Mucosa of stomach (tissue), 1 donor: ENCODE measurements around the gene RNF114.

Source experiments
- H3K27me3 ChIP-seq: one replicate; pipeline ENCODE4 v1.7.0; 2013; ENCODE audit warnings: mild to moderate bottlenecking, low read length; ENCODE audit not compliant: control insufficient read depth, insufficient read depth
- H3K36me3 ChIP-seq: one replicate; pipeline ENCODE4 v1.7.0; 2013; ENCODE audit warnings: low read length; ENCODE audit not compliant: control insufficient read depth, insufficient read depth
- H3K4me1 ChIP-seq: one replicate; pipeline ENCODE4 v1.7.0; 2013; ENCODE audit warnings: mild to moderate bottlenecking, low read length; ENCODE audit not compliant: control insufficient read depth, insufficient read depth
- H3K4me3 ChIP-seq: one replicate; pipeline ENCODE4 v1.7.0; 2013; ENCODE audit warnings: low read length
- H3K9ac ChIP-seq: one replicate; pipeline ENCODE4 v1.7.0; 2013; ENCODE audit warnings: mild to moderate bottlenecking, low read length, moderate library complexity
- H3K9me3 ChIP-seq: one replicate; pipeline ENCODE4 v1.7.0; 2013; ENCODE audit warnings: mild to moderate bottlenecking, low read length, moderate library complexity; ENCODE audit not compliant: control insufficient read depth
- donor health status: Pancreatic carcinoma.

RNF114 gene

GRCh38 chr20:49919009-49919408 is 17.2 kb upstream of the RNF114 start:
- Histone ChIP-seq H3K9ac (no peak overlapping the region), H3K9me3 (no peaks in the 10 kb centered on the region), H3K4me1 (peaks cover 20% of the 10 kb centered on the region), H3K4me3 (no peak overlapping the region), H3K27me3 (no peaks in the 10 kb centered on the region), H3K36me3 (no peaks in the 10 kb centered on the region)

DNA sequence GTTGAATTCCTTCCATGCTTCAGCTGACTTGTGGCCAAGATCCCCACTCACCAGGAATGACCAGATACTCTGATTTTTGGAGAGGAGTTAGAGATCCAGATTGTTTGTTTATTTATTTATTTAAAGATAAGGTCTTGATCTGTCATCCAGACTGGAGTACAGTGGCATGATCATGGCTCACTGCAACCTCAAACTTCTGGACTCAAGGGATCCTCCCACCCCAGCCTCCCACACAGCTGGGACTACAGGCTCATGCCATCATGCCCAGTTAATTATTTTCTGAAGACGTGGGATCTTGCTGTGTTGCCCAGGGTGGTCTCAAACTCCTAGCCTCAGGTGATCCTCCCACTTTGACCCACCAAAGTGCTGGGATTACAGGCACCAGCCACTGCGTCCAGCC is 16.7 kb upstream of the RNF114 start:
- Histone ChIP-seq H3K9ac (no peak overlapping the region), H3K4me3 (no peak overlapping the region), H3K9me3 (no peaks in the 10 kb centered on the region), H3K4me1 (peaks cover 20% of the 10 kb centered on the region), H3K27me3 (no peaks in the 10 kb centered on the region), H3K36me3 (no peaks in the 10 kb centered on the region)

DNA sequence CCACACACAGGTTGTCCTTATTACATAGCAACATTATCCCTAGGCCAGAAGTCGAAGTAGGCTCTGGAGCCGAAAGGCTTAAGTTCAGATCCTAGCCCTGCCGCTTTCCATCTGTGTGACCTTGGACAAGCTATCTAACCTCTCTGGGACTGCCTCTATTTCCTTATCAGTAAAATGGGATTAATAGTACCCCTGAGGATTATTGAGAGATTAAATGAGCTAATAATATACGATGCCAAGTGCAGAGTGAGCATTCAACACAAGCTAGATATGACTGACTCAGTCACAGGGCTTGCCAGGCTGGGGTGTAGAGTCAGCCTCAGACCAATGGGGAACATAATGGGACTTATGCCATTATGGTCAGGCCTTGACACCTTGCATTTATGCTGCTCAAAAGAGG is 11.9 kb upstream of the RNF114 start:
- H3K9ac ChIP-seq, result peak overlapping the region; percentile 37
- H3K9me3 ChIP-seq, result no peaks in the 10 kb centered on the region
- no peak overlapping the region for H3K4me3 ChIP-seq
- no peaks in the 10 kb centered on the region for H3K27me3 ChIP-seq
- H3K36me3 ChIP-seq, result no peaks in the 10 kb centered on the region
- peaks cover 15% of the 10 kb centered on the region for H3K4me1 ChIP-seq

- Histone ChIP-seq H3K9me3 (no peaks in the 10 kb centered on the region), H3K36me3 (no peaks in the 10 kb centered on the region), H3K27me3 (no peaks in the 10 kb centered on the region), H3K4me1 (peaks cover 15% of the 10 kb centered on the region), H3K4me3 (no peak overlapping the region), H3K9ac (no peak overlapping the region)
Observed at GRCh38 chr20:49925901-49926454, 10.2 kb upstream of the RNF114 start.

GRCh38 chr20:49928411-49929141 is 7.6 kb upstream of the RNF114 start:
- Histone ChIP-seq H3K27me3 (no peaks in the 10 kb centered on the region), H3K9ac (no peak overlapping the region), H3K4me1 (peaks cover 9% of the 10 kb centered on the region), H3K4me3 (no peak overlapping the region), H3K36me3 (no peaks in the 10 kb centered on the region), H3K9me3 (no peaks in the 10 kb centered on the region)

DNA sequence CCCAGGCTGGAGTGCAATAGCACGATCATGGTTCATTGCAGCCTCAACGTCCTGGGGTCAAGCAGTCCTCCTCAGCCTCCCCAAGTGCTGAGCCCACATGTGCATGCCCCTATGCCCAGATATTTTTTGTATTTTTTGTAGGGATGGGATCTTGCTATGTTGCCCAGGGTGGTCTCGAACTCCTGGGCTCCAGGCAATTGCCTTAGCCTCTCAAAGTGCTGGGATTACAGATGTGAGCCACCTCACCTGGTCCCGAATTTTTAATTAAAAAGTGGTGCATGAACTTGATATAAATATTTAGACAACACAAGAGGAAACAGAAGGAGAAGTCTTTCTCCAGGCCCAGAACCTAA is 7.1 kb upstream of the RNF114 start:
- Histone ChIP-seq H3K9ac (no peak overlapping the region), H3K4me3 (no peak overlapping the region), H3K27me3 (no peaks in the 10 kb centered on the region), H3K36me3 (no peaks in the 10 kb centered on the region), H3K4me1 (peaks cover 5% of the 10 kb centered on the region), H3K9me3 (no peaks in the 10 kb centered on the region)

DNA sequence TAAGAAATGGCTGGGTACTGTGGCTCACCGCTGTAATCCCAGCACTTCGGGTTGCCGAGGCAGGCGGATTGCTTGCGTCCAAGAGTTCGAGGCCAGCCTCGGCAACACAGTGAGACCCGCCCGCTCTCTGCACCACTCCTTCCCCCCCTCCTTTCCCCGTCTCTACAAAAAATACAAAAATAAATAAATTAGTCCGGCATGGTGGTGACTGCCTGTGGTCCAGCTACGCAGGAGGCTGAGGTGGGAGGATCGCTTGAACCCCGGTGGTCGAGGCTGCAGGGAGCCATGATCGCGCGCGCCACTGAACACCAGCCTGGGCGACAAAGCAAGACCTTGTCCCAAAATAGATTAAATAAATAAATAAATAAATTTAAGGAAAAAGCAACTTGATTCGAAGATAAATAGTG is 448 bp upstream of the RNF114 start:
- Histone ChIP-seq H3K4me3 (no peak overlapping the region), H3K9me3 (no peaks in the 10 kb centered on the region), H3K4me1 (peaks cover 26% of the 10 kb centered on the region), H3K36me3 (no peaks in the 10 kb centered on the region), H3K9ac (peak overlapping the region; percentile 56), H3K27me3 (no peaks in the 10 kb centered on the region)

DNA sequence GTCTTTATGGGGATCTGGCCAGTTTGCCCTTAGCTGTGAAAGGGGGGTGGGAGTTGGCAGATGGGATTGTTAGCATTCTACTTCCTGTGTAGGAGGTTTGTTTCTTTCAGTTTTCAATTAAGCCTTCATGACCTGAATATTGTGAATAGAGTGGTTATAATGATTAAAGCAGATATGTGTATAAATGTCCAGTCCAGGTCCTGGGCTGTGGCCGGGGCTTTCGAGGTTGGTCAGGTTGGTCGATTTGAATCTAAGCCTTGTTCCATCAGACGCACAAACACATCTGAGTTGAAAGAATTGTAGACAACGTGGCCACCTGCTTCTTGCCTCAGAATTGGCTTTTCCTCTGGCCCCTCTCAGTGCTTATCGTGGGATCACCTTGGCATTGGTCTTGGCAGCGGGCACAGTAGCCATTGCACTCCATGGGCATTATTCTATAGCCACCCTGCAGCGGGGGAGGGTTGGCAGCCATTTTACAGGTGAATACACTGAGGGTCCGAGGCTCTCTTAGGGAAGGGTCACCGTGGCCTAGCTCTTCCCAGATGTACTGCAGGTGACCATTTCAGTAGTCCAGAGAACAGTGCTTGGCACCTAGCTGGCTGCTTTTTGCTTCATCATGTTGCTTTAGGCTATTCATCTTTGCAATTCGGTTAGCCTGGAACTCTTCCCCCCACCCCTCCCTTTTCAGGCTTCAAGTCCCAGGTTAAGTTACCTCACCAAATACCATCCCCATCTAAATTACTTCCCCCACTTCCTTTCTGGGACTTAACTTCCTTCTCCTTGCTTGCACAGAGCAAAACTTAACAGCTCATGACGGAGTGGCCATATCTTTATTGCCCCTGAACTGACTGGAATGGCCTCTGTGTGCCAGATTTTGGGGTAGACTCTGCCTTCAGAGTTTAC is 1.1 kb downstream of the RNF114 start:
- H3K4me1 ChIP-seq, result peaks cover 26% of the 10 kb centered on the region
- H3K4me3 ChIP-seq, result peak overlapping the region; percentile 66
- H3K9me3 ChIP-seq, result no peaks in the 10 kb centered on the region
- peak overlapping the region; percentile 97 for H3K9ac ChIP-seq
- H3K27me3 ChIP-seq, result no peaks in the 10 kb centered on the region
- no peaks in the 10 kb centered on the region for H3K36me3 ChIP-seq

DNA sequence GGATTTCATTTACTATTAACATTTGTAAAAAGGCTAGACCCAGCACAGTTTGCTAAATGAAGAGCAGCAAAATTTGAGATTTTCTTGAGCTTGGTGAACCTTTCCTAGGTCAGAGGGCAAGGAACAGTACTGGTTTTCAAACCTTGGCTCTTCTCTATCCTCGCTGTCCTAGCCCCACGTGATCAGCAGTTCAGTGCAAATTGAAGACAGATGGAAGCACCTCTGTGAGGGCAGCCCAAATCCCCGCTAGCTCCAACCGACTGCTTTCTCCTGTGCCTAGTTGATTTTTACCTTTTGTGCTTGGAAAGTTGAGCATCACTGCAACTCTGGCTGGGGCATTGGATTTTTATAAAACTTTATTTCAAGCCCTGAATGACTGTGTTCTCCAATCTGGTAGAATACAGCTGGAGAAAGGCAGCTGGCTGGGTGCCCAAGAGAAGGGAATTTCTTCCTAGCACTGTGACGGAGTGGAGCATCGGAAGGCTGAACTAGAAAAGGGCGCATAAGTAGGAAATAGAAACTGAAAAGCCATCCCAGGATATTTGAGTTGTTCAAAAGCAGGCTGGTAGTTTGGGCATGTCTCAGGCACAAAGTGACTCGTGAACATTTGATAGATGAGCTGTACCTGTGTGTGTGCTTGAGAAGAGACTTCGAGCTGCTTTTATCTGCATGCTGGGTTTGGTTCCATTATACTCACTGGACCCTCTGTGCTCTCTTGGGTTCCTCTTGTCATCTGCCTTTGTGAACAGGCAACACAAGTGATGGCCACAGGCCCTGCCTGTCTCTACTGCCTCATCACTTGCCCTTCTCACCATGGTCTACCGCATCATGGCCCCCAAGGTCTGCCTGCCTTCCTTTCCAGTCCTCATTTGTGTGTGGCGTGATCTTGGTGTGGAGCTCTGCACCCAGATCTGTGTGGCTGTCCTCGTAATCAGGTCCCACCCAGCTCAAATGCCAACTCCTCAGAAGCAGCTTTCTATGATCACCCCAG is 2.3 kb downstream of the RNF114 start:
- H3K9me3 ChIP-seq, result no peaks in the 10 kb centered on the region
- H3K9ac ChIP-seq, result no peak overlapping the region
- H3K27me3 ChIP-seq, result no peaks in the 10 kb centered on the region
- no peak overlapping the region for H3K4me3 ChIP-seq
- H3K4me1 ChIP-seq, result peaks cover 26% of the 10 kb centered on the region
- H3K36me3 ChIP-seq, result no peaks in the 10 kb centered on the region

DNA sequence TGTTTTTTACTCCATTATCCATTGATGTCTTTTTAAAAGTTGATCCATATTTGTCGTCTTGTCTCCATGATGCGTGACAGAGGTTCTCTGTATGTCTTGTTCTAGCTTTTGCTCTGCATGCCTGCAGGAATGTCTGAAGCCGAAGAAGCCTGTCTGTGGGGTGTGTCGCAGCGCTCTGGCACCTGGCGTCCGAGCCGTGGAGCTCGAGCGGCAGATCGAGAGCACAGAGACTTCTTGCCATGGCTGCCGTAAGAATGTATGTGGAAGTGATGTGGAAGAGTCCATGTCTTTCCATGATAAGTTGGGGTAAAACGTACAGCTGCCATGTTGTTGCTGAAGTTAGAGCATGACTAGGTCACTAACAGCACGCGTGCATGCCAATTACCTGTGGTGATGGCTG is 5.3 kb downstream of the RNF114 start:
- Histone ChIP-seq H3K36me3 (no peaks in the 10 kb centered on the region), H3K4me1 (peaks cover 18% of the 10 kb centered on the region)

DNA sequence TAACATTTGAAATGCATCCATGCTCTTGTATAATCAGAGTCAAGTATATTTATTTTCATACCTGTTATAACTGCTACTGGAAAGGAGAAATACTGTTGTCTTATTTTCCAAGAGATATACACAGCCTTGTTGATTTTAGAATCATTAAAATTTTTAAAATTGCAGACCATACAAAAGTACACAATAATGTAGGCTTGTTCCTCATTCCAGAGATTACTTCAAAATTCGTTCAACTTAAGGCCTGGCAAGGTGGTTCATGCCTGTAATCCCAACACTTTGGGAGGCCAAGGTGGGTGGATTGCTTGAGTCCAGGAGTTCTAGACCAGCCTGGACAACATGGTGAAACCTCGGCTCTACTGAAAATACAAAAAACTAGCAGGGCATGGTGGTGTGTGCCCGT is 6.1 kb downstream of the RNF114 start:
- H3K27me3 ChIP-seq, result no peaks in the 10 kb centered on the region
- H3K4me1 ChIP-seq, result peaks cover 16% of the 10 kb centered on the region
- H3K9me3 ChIP-seq, result no peaks in the 10 kb centered on the region

More for the DNA sequence above, 5.3 kb downstream of the RNF114 start:
- no peaks in the 10 kb centered on the region for H3K27me3 ChIP-seq
- H3K4me3 ChIP-seq, result no peak overlapping the region
- H3K9me3 ChIP-seq, result no peaks in the 10 kb centered on the region
- no peak overlapping the region for H3K9ac ChIP-seq

More for the DNA sequence above, 6.1 kb downstream of the RNF114 start:
- Histone ChIP-seq H3K4me3 (no peak overlapping the region), H3K9ac (no peak overlapping the region), H3K36me3 (no peaks in the 10 kb centered on the region)
